Esophagus muscularis mucosa (tissue), 4 donors: ENCODE data around the gene BHLHE41. TPM values are rescaled to one million over a fixed set of nuclear protein-coding genes. Genes with fewer than 3 reads are reported as not detected.

Source experiments
- DNase-seq: peaks from one replicate; pipeline ENCODE4 v3.0.0-alpha.2; 2017; ENCODE audit errors: extremely low spot score
- H3K27ac ChIP-seq, 4 donors: fragments of 200-600 bp; sonication (generic); replicated peaks in 1 of 4; 1 replicate in 3 of 4; 2 replicates in 1 of 4; pipeline ENCODE4 v1.5.1; 2016 to 2019; ENCODE audit warnings: mild to moderate bottlenecking in 1 of 4
- H3K27me3 ChIP-seq, 4 donors: fragments of 200-600 bp; sonication (generic); one replicate each; pipeline versions ENCODE4 v1.5.1 to v1.6.0; 2016 to 2019
- H3K36me3 ChIP-seq, 4 donors: fragments of 200-600 bp; sonication (generic); one replicate each; pipeline ENCODE4 v1.5.1; 2016 to 2019
- H3K4me1 ChIP-seq, 4 donors: fragments of 200-600 bp; sonication (generic); one replicate each; pipeline ENCODE4 v1.5.1; 2016 to 2019
- H3K4me3 ChIP-seq, 4 donors: fragments of 200-600 bp; sonication (generic); 1 replicate in 2 of 4; 2 replicates in 2 of 4; pipeline ENCODE4 v1.5.1; 2016 to 2019; ENCODE audit warnings: mild to moderate bottlenecking in 4 of 4, moderate library complexity in 1 of 4
- H3K9me3 ChIP-seq, 4 donors: fragments of 200-600 bp; sonication (generic); 1 replicate in 3 of 4; 2 replicates in 1 of 4; pipeline ENCODE4 v1.5.1; 2016 to 2019
- EP300 ChIP-seq: sonication (generic); formaldehyde crosslinking; IDR thresholded peaks from one replicate; pipeline ENCODE4 v1.6.1; 2017; ENCODE audit warnings: antibody characterized with exemption
- POLR2A ChIP-seq: fragments of 450-650 bp; IDR thresholded peaks from one replicate; pipeline ENCODE4 v1.6.1; 2017; ENCODE audit warnings: antibody characterized with exemption, moderate library complexity, mild to moderate bottlenecking, low read depth
- POLR2AphosphoS5 ChIP-seq, 2 donors: sonication (generic); formaldehyde crosslinking; IDR thresholded peaks; one replicate each; pipeline ENCODE4 v1.6.1; 2017; ENCODE audit warnings: antibody characterized with exemption in 2 of 2
- WGBS: methylation state at CpG from one replicate; pipeline ENCODE4 v1.1.5; 2018; 5-methylcytosine and 5-hydroxymethylcytosine counted together
- intact Hi-C: fragments of 100-400 bp; cut with DNase I; formaldehyde crosslinking; loops from one replicate; pipeline ENCODE4 v1.15.1; 2023
- total RNA-seq, 4 donors: library from RNA; depleted of rRNA; stranded (reverse); fragments of >200 nt; gene quantifications; one replicate each; pipeline versions ENCODE4 v1.1.0 to v1.2.1, GENCODE V29; 2016
- TF ChIP-seq, protein P1 (sequence below), 3 experiments: fragments of 200-600 bp in 2 of 3; fragments of 450-650 bp in 1 of 3; sonication (generic) in 2 of 3; IDR thresholded peaks; one replicate each; pipeline ENCODE4 v1.5.1; 2017 to 2019; ENCODE audit warnings: antibody characterized with exemption in 3 of 3, mild to moderate bottlenecking in 2 of 3, moderate library complexity in 1 of 3

BHLHE41 gene
- total RNA-seq, 4 donors from 2014 or later = 6.3 to 20.0 (median 14.8) TPM

DNA sequence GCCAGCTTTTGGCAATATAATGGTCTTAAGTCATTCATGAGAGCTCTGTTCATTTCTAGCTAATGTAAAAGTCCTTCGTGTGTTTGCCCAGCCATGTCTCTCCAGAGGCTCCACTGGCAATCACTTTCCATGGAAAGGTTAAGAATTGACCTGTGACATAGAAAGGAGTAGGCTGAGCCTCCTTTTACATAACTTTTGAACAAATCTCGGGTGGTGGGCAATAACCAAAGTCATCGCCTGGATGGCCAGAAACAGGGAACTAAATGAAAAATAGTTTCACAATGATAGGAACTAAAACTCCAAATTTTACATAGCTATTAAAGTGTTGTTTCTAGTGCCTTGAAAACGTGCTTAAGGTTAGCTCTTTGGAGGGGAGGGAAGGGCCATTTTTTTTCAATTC, 6.5 kb downstream of the BHLHE41 start:
- Histone ChIP-seq H3K4me3 (no peak overlapping the region), H3K27me3 (no peaks in the 10 kb centered on the region), H3K9me3 (no peaks in the 10 kb centered on the region), H3K36me3 (no peaks in the 10 kb centered on the region), H3K4me1 (peaks cover 24 to 71% (median 67%) of the 10 kb centered on the region in 4 donors), H3K27ac (peak overlapping the region; percentile 54 to 97 (median 96))
- no peak for TF ChIP-seq POLR2A
- TF ChIP-seq, protein P1, sequence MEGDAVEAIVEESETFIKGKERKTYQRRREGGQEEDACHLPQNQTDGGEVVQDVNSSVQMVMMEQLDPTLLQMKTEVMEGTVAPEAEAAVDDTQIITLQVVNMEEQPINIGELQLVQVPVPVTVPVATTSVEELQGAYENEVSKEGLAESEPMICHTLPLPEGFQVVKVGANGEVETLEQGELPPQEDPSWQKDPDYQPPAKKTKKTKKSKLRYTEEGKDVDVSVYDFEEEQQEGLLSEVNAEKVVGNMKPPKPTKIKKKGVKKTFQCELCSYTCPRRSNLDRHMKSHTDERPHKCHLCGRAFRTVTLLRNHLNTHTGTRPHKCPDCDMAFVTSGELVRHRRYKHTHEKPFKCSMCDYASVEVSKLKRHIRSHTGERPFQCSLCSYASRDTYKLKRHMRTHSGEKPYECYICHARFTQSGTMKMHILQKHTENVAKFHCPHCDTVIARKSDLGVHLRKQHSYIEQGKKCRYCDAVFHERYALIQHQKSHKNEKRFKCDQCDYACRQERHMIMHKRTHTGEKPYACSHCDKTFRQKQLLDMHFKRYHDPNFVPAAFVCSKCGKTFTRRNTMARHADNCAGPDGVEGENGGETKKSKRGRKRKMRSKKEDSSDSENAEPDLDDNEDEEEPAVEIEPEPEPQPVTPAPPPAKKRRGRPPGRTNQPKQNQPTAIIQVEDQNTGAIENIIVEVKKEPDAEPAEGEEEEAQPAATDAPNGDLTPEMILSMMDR (IDR thresholded peaks at IDR 0.05) = no peak
- TF ChIP-seq EP300 = no peak
- no peak for TF ChIP-seq POLR2AphosphoS5 (IDR thresholded peaks at IDR 0.05)
- 74% methylated on average over 4 of the region's 4 CpGs for WGBS
- intact Hi-C loops = no loop called here
- no peak for DNase-seq

DNA sequence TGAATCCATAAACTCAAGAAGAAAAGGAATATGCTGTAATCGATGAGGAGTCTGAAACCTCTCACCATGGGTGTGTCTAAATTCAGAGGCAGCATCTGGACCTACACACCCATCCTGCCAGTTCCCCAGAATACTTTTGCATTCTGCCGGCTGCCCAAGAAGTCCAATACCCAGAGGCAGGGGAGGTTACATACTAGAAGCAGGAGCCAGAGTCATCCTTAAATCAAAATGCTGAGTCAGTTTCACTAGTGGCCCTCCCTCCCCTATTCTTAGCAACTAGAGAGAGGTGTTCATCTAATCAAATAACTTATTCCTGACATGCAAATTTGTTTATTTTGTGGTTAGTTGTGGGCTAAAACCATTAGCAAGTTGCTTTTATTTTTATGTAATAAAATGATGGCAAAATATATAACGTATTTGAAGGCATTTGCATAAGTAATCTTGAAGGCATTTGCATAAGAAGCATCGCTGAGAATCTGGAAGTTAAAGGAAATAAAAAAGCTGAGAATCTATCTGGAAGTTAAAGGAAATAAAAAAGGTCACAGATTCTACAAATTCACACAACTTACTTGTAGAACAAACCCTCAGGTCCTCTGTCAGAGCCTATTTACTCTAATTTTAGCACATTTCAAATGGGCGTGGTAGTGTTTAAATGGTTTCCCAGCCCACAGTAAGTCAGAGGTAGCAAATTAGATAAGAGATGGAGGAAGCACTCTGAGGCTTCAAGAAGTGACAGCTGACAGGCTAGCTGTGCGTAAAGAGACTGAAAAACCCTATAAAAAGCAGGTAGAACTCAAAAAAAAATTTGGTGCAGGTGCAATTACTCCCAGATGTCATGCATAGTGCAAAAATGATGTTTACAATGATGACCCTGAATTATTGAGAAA, 7.8 kb downstream of the BHLHE41 start:
- intact Hi-C loops = no loop called here
- no peak for TF ChIP-seq POLR2A
- TF ChIP-seq POLR2AphosphoS5 (IDR thresholded peaks at IDR 0.05) = peak in 1 of 2 donors; percentile 8

DNA sequence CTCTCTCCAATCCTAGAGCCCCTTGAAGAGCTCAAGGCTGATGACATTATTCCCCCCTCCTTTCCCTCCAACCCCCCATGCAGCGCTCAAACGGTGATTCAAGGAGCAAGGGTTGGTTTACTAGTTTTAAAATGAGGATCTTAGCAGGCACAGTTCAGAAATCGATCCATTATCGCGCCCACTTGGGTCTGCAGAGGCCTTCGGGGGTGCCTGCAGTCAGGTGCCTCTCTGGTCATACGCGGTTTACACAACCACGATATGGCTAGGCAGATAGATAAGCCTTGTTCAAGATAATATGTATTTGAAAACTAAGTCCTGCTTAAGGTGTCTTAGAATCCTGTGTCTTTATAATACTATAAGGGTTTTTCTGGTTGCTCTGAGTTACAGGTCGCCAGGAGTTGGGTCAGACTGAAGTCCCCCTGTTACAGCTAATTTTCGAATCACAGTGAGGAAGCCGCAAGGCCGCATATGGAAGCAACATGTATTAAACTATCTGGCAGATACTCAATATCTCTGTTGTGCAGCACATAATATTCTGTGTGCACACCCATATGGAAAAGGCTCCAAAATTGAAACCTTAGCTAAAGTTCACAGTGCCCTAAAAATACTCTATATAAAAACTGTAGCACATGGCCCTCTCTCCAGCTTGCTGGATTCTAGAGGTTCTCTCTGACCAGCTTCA, 10.0 kb downstream of the BHLHE41 start:
- 49% methylated on average over 13 of the region's 13 CpGs for WGBS
- Histone ChIP-seq H3K4me3 (peak overlapping the region; percentile 54 to 65 (median 58)), H3K27me3 (no peaks in the 10 kb centered on the region), H3K9me3 (no peaks in the 10 kb centered on the region), H3K4me1 (peaks cover 31 to 62% (median 57%) of the 10 kb centered on the region in 4 donors), H3K27ac (peak overlapping the region; percentile 89 to 97 (median 94)), H3K36me3 (no peaks in the 10 kb centered on the region)
- intact Hi-C loops = loop anchor here (5.0 kb wide), 2 partner anchors 153 to 517 kb away; no protein-coding TSS in a partner anchor
- no peak for DNase-seq
- TF ChIP-seq, protein P1 (IDR thresholded peaks at IDR 0.05) = no peak
- TF ChIP-seq EP300 = no peak
- TF ChIP-seq POLR2AphosphoS5 (IDR thresholded peaks at IDR 0.05) = no peak
- no peak for TF ChIP-seq POLR2A

More for the DNA sequence above, 7.8 kb downstream of the BHLHE41 start:
- no peak overlapping the region for H3K4me3 ChIP-seq
- peak overlapping the region; percentile 89 to 97 (median 94) for H3K27ac ChIP-seq
- no peaks in the 10 kb centered on the region for H3K9me3 ChIP-seq
- DNase-seq = no peak
- H3K4me1 ChIP-seq = peaks cover 31 to 76% (median 72%) of the 10 kb centered on the region in 4 donors
- no peaks in the 10 kb centered on the region for H3K36me3 ChIP-seq
- H3K27me3 ChIP-seq = no peaks in the 10 kb centered on the region
- 74% methylated on average over 6 of the region's 6 CpGs for WGBS

DNA sequence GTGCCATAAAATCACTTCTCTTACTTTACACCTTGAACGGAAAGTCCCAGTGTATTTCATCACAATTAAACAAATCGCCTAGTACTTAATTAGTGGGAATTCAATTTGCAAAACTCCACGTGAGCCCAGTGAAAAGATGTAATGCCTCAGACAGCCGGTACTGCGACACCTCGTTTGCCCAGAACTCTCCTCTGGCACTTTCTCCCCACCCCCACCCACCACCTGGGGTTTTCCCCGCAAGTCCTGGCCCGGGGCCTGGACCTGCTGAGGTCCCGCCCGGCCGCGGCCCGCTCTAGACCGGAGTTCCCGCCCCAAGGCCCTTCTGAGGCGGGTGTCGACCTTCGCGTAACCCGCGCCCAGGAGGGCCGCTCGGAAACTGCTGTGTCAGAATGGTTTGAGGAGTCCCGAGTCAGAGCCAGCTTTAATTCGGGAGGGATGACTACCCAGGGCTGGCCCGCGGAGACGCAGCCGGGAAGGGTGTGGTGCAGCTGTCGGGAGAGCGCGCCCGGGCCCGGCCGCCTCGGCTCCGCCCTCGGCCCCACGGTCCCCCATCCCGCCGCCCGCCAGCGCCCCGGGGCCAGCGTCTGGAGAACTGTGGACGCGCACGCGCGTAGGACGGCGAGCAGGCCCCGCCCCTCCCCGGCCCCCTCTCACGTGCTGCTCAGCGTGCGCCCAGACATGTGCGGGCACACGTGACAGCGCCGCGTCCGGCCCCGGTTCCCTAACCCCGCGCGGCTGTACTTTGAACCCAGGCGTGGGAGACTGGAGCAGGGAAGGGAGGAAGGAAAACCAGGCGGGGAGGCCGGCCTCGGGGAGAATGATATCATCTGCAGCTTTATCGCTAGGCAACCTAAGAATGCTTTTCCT, 10.8 kb downstream of the BHLHE41 start:
- Histone ChIP-seq H3K27ac (peak overlapping the region; percentile 89 to 97 (median 94)), H3K36me3 (no peaks in the 10 kb centered on the region), H3K4me1 (peaks cover 27 to 62% (median 57%) of the 10 kb centered on the region in 4 donors), H3K9me3 (no peaks in the 10 kb centered on the region), H3K4me3 (peak overlapping the region; percentile 54 to 65 (median 58)), H3K27me3 (no peaks in the 10 kb centered on the region)
- WGBS = under 1% methylated on average over 30 of the region's 72 CpGs
- DNase-seq = peak; percentile 98
- intact Hi-C loops = loop anchor here (5.0 kb wide), 2 partner anchors 152 to 518 kb away; no protein-coding TSS in a partner anchor
- TF ChIP-seq EP300 (no peak), POLR2A (peak; percentile 31), POLR2AphosphoS5 (IDR thresholded peaks at IDR 0.05) (peak; percentile 80 to 86)
- TF ChIP-seq, protein P1 (IDR thresholded peaks at IDR 0.05) = peak in 2 of 3 experiments; percentile 23 to 41
